22Rv1 (cell line): ENCODE data around the gene MYO5C.

ENCODE experiments used
- CTCF ChIP-seq: fragments of 450-650 bp; IDR thresholded peaks from 2 replicates; pipeline ENCODE4 v1.5.1; 2017; ENCODE audit warnings: mild to moderate bottlenecking
- ZFX ChIP-seq: fragments of 450-650 bp; IDR thresholded peaks from 2 replicates; pipeline ENCODE4 v1.6.1; 2017; ENCODE audit warnings: antibody characterized with exemption, borderline replicate concordance

- TF ChIP-seq CTCF (no peak; the same call in 1 of the 2 replicates), ZFX (no peak)
These were observed 124.2 kb downstream of the MYO5C start for GRCh38 chr15:52171386-52171785.
